Vagina (tissue), 2 donors: Measurements from ENCODE around the gene AP2B1. TPM values are rescaled to one million over a fixed set of nuclear protein-coding genes. Genes with fewer than 3 reads are reported as not detected.

ENCODE experiments used
- DNase-seq, 2 donors: peaks; one replicate each; pipeline ENCODE4 v3.0.0-alpha.2; 2017; ENCODE audit errors: extremely low spot score in 2 of 2
- H3K27ac ChIP-seq: fragments of 200-600 bp; sonication (generic); one replicate; pipeline ENCODE4 v1.5.1; 2019
- H3K27me3 ChIP-seq: fragments of 200-600 bp; sonication (generic); one replicate; pipeline ENCODE4 v1.5.1; 2019
- H3K36me3 ChIP-seq, 2 donors: fragments of 200-600 bp; sonication (generic); one replicate each; pipeline ENCODE4 v1.5.1; 2017 to 2019
- H3K4me1 ChIP-seq: fragments of 200-600 bp; sonication (generic); one replicate; pipeline ENCODE4 v1.5.1; 2019
- H3K4me3 ChIP-seq, 2 donors: fragments of 200-600 bp; sonication (generic); 1 replicate in 1 of 2; 2 replicates in 1 of 2; pipeline ENCODE4 v1.5.1; 2016 to 2019
- H3K9me3 ChIP-seq: fragments of 200-600 bp; sonication (generic); one replicate; pipeline ENCODE4 v1.5.1; 2019
- CTCF ChIP-seq, 3 experiments: fragments of 450-650 bp in 2 of 3; fragments of 200-600 bp in 1 of 3; sonication (generic) in 1 of 3; IDR thresholded peaks; one replicate each; pipeline ENCODE4 v1.5.1; 2017 to 2019; ENCODE audit warnings: antibody characterized with exemption in 3 of 3, mild to moderate bottlenecking in 2 of 3, moderate library complexity in 2 of 3
- POLR2A ChIP-seq, 2 donors: fragments of 450-650 bp; IDR thresholded peaks; one replicate each; pipeline ENCODE4 v1.6.1; 2017; ENCODE audit warnings: antibody characterized with exemption in 2 of 2, mild to moderate bottlenecking in 2 of 2, moderate library complexity in 2 of 2
- POLR2AphosphoS5 ChIP-seq, 2 donors: sonication (generic); formaldehyde crosslinking; IDR thresholded peaks; one replicate each; pipeline ENCODE4 v1.9.0; 2017; ENCODE audit warnings: antibody characterized with exemption in 2 of 2, mild to moderate bottlenecking in 2 of 2, low read depth in 1 of 2; ENCODE audit not compliant: insufficient read depth in 1 of 2
- intact Hi-C: fragments of 100-400 bp; cut with DNase I; formaldehyde crosslinking; loops from one replicate; pipeline ENCODE4 v1.15.1; 2023
- total RNA-seq: library from RNA; depleted of rRNA; stranded (reverse); fragments of >200 nt; gene quantifications from one replicate; pipeline ENCODE4 v1.2.3, GENCODE V29; 2016

The AP2B1 gene
- total RNA-seq, 1 donor from 2014 or later: 62.1 TPM

- no peak for DNase-seq
- TF ChIP-seq CTCF (IDR thresholded peaks at IDR 0.05) (no peak), POLR2AphosphoS5 (IDR thresholded peaks at IDR 0.05; ENCODE audit: insufficient read depth in 1 of 2, low read depth in 1 of 2) (no peak), POLR2A (IDR thresholded peaks at IDR 0.05) (no peak)
- intact Hi-C loops: loop anchor here (2.0 kb wide), 1 partner anchor 41 kb away; no protein-coding TSS in a partner anchor
- Histone ChIP-seq H3K9me3 (no peaks in the 10 kb centered on the region), H3K4me3 (peak overlapping the region; percentile 35 to 47), H3K27ac (no peak overlapping the region), H3K36me3 (no peaks in the 10 kb centered on the region), H3K27me3 (no peaks in the 10 kb centered on the region), H3K4me1 (peaks cover 12% of the 10 kb centered on the region)
Observed at GRCh38 chr17:35763767-35764122, 176.6 kb downstream of the AP2B1 start.

GRCh38 chr17:35764123-35764991, 177.2 kb downstream of the AP2B1 start:
- no peak for DNase-seq
- H3K9me3 ChIP-seq: no peaks in the 10 kb centered on the region
- peak overlapping the region; percentile 35 to 47 for H3K4me3 ChIP-seq
- intact Hi-C loops: loop anchor here (2.0 kb wide), 1 partner anchor 40 kb away; no protein-coding TSS in a partner anchor
- TF ChIP-seq POLR2AphosphoS5 (IDR thresholded peaks at IDR 0.05; ENCODE audit: insufficient read depth in 1 of 2, low read depth in 1 of 2) (peak in 1 of 2 donors; percentile 35), CTCF (IDR thresholded peaks at IDR 0.05) (peak; percentile 84 to 95 (median 89)), POLR2A (IDR thresholded peaks at IDR 0.05) (no peak)
- no peaks in the 10 kb centered on the region for H3K36me3 ChIP-seq
- peaks cover 12% of the 10 kb centered on the region for H3K4me1 ChIP-seq
- no peak overlapping the region for H3K27ac ChIP-seq
- no peaks in the 10 kb centered on the region for H3K27me3 ChIP-seq

- H3K27me3 ChIP-seq: no peaks in the 10 kb centered on the region
- no peaks in the 10 kb centered on the region for H3K36me3 ChIP-seq
- H3K4me3 ChIP-seq: no peak overlapping the region
- intact Hi-C loops: loop anchor here (2.0 kb wide), 1 partner anchor 40 kb away; no protein-coding TSS in a partner anchor
- no peaks in the 10 kb centered on the region for H3K9me3 ChIP-seq
- TF ChIP-seq CTCF (IDR thresholded peaks at IDR 0.05) (no peak), POLR2AphosphoS5 (IDR thresholded peaks at IDR 0.05; ENCODE audit: insufficient read depth in 1 of 2, low read depth in 1 of 2) (no peak), POLR2A (IDR thresholded peaks at IDR 0.05) (no peak)
- H3K4me1 ChIP-seq: peaks cover 12% of the 10 kb centered on the region
- DNase-seq: no peak
- no peak overlapping the region for H3K27ac ChIP-seq
Observed at GRCh38 chr17:35765086-35765710, 178.1 kb downstream of the AP2B1 start.

- no peak for DNase-seq
- Histone ChIP-seq H3K9me3 (no peaks in the 10 kb centered on the region), H3K27ac (no peak overlapping the region), H3K4me1 (peaks cover 12% of the 10 kb centered on the region), H3K36me3 (no peaks in the 10 kb centered on the region), H3K4me3 (no peak overlapping the region), H3K27me3 (no peaks in the 10 kb centered on the region)
- intact Hi-C loops: loop anchor here (2.0 kb wide), 1 partner anchor 39 kb away; no protein-coding TSS in a partner anchor
- TF ChIP-seq POLR2A (IDR thresholded peaks at IDR 0.05): no peak
- no peak for TF ChIP-seq POLR2AphosphoS5 (IDR thresholded peaks at IDR 0.05; ENCODE audit: insufficient read depth in 1 of 2, low read depth in 1 of 2)
- no peak for TF ChIP-seq CTCF (IDR thresholded peaks at IDR 0.05)
Observed at GRCh38 chr17:35765756-35766488, 178.8 kb downstream of the AP2B1 start.
